Mesothelial cell of epicardium (in vitro differentiated cells): ENCODE data around the gene TJAP1. TPM values are rescaled to one million over a fixed set of nuclear protein-coding genes. Genes with fewer than 3 reads are reported as not detected.

Experiments used
- DNase-seq, 2 experiments: peaks; one replicate each; pipeline ENCODE4 v3.0.0; 2021; ENCODE audit warnings: low spot score in 2 of 2; ENCODE audit not compliant: unreplicated experiment in 2 of 2
- H3K27ac Mint-ChIP-seq: 2 replicates; pipeline ENCODE4 v1.8.0; 2021; ENCODE audit warnings: mixed read lengths
- H3K27me3 Mint-ChIP-seq: 2 replicates; pipeline ENCODE4 v1.8.0; 2021; ENCODE audit warnings: low read depth, mixed read lengths
- H3K36me3 Mint-ChIP-seq: 2 replicates; pipeline ENCODE4 v1.8.0; 2021; ENCODE audit warnings: mixed read lengths
- H3K4me1 Mint-ChIP-seq: 2 replicates; pipeline ENCODE4 v1.8.0; 2021; ENCODE audit warnings: mixed read lengths
- H3K4me3 Mint-ChIP-seq: 2 replicates; pipeline ENCODE4 v1.8.0; 2021; ENCODE audit warnings: mild to moderate bottlenecking, moderate library complexity, mixed read lengths
- H3K9me3 Mint-ChIP-seq: 2 replicates; pipeline ENCODE4 v1.8.0; 2021; ENCODE audit warnings: mixed read lengths
- total RNA-seq: library from RNA; stranded (reverse); gene quantifications from 3 replicates; pipeline ENCODE4 v1.2.1, GENCODE V29; 2021
- TF ChIP-seq, protein P1 (sequence below): fragments of 200-600 bp; sonication (generic); IDR thresholded peaks from one replicate; pipeline ENCODE4 v1.5.0; 2021; ENCODE audit warnings: antibody characterized with exemption; ENCODE audit not compliant: unreplicated experiment

Gene TJAP1
- total RNA-seq, 1 donor from 2014 or later, result 49.7 TPM

DNA sequence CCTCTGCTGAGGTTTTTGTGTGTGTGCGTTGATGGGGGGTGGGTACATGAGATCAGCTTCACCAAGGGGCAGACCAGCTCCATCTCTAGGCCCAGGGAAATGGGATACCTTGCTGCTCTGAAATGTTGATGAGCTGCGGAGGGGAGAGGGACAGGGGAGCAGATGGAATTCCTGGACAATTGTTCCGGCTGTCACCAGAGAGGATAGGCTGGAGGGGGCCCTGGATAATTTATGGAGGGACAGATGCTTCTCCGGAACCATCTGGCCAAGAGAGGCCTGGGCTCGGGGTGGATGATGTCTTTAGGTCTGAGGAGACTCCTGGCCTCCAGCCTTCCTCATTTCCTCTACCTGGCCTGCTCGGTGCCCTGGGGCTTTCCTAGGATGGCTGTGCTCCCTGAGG is 1.9 kb upstream of the TJAP1 start:
- Mint-ChIP-seq H3K9me3 (no peaks in the 10 kb centered on the region), H3K4me1 (peaks cover 29% of the 10 kb centered on the region), H3K4me3 (no peak overlapping the region), H3K27ac (no peak overlapping the region), H3K27me3 (no peaks in the 10 kb centered on the region), H3K36me3 (no peaks in the 10 kb centered on the region)
- TF ChIP-seq, protein P1, sequence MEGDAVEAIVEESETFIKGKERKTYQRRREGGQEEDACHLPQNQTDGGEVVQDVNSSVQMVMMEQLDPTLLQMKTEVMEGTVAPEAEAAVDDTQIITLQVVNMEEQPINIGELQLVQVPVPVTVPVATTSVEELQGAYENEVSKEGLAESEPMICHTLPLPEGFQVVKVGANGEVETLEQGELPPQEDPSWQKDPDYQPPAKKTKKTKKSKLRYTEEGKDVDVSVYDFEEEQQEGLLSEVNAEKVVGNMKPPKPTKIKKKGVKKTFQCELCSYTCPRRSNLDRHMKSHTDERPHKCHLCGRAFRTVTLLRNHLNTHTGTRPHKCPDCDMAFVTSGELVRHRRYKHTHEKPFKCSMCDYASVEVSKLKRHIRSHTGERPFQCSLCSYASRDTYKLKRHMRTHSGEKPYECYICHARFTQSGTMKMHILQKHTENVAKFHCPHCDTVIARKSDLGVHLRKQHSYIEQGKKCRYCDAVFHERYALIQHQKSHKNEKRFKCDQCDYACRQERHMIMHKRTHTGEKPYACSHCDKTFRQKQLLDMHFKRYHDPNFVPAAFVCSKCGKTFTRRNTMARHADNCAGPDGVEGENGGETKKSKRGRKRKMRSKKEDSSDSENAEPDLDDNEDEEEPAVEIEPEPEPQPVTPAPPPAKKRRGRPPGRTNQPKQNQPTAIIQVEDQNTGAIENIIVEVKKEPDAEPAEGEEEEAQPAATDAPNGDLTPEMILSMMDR, result no peak
- no peak for DNase-seq

GRCh38 chr6:43476746-43477145 is 624 bp upstream of the TJAP1 start:
- Mint-ChIP-seq H3K36me3 (no peaks in the 10 kb centered on the region), H3K27ac (peak overlapping the region; percentile 99)

DNA sequence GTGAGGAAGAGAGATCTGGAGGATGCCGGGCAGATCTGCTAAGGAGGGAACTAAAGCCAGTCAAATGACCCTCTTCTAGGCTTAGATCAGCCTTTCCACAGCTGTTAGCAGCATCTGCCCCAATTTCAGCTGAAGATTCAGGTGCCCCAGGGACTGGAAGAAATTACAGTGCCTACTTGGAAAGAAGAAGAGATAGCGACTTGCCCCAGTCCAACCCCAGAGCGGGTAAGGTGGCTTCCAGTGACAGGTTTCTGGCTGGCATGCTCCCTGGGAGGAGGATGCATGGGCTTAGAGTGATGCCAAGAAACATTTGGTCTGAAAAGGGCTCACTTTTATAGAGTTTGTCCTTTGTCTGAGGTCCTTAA is 620 bp downstream of the TJAP1 start:
- Mint-ChIP-seq H3K27me3 (no peaks in the 10 kb centered on the region), H3K9me3 (no peaks in the 10 kb centered on the region), H3K4me3 (peak overlapping the region; percentile 88), H3K27ac (peak overlapping the region; percentile 99), H3K4me1 (peaks cover 40% of the 10 kb centered on the region), H3K36me3 (no peaks in the 10 kb centered on the region)
- DNase-seq, result no peak
- TF ChIP-seq, protein P1, result no peak

More at GRCh38 chr6:43476746-43477145, 624 bp upstream of the TJAP1 start:
- TF ChIP-seq, protein P1, result no peak
- peak overlapping the region; percentile 88 for H3K4me3 Mint-ChIP-seq
- DNase-seq, result no peak
- peaks cover 32% of the 10 kb centered on the region for H3K4me1 Mint-ChIP-seq
- no peaks in the 10 kb centered on the region for H3K9me3 Mint-ChIP-seq
- no peaks in the 10 kb centered on the region for H3K27me3 Mint-ChIP-seq

DNA sequence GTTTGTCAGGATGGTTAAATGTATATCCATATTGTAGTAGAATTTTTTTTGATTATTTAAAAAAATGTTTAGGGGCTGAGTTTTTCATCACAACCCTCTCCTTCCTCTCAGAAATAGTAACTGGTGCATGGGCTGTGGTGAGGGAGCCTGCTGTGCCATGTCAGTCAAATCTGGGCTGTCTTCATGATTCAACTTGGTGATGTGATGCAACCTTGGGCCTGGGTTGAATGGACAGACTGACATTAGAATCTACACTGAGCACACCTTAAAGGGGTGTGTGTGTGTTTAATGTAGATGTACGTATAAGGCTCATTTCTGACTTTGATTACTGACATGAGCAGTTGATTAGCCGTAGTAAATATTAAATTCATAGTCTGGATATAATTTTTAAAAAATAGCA is 3.7 kb downstream of the TJAP1 start:
- Mint-ChIP-seq H3K9me3 (no peaks in the 10 kb centered on the region), H3K27me3 (no peaks in the 10 kb centered on the region), H3K4me1 (peaks cover 40% of the 10 kb centered on the region), H3K27ac (no peak overlapping the region), H3K36me3 (no peaks in the 10 kb centered on the region), H3K4me3 (no peak overlapping the region)
- TF ChIP-seq, protein P1, result no peak
- DNase-seq, result no peak

GRCh38 chr6:43481591-43482236 is 4.3 kb downstream of the TJAP1 start:
- Mint-ChIP-seq H3K4me1 (peaks cover 37% of the 10 kb centered on the region), H3K36me3 (no peaks in the 10 kb centered on the region), H3K9me3 (no peaks in the 10 kb centered on the region), H3K27me3 (no peaks in the 10 kb centered on the region), H3K27ac (peak overlapping the region; percentile 7), H3K4me3 (no peak overlapping the region)
- no peak for DNase-seq
- TF ChIP-seq, protein P1, result no peak
